Lower leg skin (tissue), 3 donors: ENCODE results near the gene PAFAH1B2.

Experiments used
- POLR2A ChIP-seq, 2 donors: fragments of 450-650 bp; IDR thresholded peaks; one replicate each; pipeline ENCODE4 v1.6.1; 2016 to 2017; ENCODE audit warnings: antibody characterized with exemption in 2 of 2, mild to moderate bottlenecking in 1 of 2, moderate library complexity in 1 of 2
- TF ChIP-seq, protein P1 (sequence below), 3 donors: fragments of 450-650 bp; IDR thresholded peaks; one replicate each; pipeline ENCODE4 v1.5.1; 2016; ENCODE audit warnings: antibody characterized with exemption in 3 of 3, mild to moderate bottlenecking in 3 of 3, moderate library complexity in 2 of 3

DNA sequence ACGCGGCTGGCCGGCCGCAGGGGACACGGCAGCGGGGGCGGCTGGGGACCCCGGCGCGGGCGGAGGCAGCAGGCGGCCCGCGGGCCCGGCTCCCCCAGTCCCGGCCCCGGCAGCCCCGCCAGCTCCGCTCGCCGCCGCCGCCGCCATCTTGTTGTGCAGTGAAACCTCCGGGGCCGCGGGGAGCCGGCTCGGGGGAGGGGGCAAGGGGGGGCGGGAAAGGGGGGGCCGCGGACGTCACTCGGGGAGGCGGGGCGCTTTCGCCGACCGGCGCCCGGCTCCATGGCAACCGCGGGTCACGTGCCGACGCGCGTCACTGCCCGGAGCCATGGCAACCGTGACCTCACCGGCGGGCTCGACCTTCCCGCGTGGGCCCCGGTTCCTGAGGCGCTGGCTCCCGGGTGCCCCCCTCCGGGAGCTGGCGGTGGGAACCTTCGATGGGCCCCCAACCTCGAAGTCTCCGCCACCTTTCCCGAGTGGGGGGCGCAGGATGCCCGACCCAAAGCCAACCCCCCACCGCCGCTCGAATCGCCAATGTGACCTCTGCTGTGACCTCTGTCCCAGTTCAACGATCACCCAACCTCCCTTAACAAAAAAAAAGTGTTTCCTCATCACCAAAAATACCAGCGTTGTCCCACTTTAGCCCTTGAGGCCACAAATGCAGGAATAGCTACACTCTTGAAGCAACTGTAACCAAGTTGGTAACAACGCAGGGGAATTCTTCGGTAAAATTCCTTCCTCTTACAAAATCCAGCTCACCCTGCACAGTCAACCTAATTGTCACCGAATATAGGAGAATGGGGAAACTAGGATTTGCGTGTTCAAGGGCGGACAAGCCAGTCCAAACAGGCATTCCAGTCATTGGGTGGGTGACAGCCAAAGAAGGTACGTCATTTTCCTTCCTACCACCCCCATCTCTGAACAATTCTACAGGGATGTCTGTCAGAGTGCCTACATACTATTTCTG lies 45.5 kb upstream of the PAFAH1B2 start, which contains the start of gene SIK3:
- TF ChIP-seq, protein P1, sequence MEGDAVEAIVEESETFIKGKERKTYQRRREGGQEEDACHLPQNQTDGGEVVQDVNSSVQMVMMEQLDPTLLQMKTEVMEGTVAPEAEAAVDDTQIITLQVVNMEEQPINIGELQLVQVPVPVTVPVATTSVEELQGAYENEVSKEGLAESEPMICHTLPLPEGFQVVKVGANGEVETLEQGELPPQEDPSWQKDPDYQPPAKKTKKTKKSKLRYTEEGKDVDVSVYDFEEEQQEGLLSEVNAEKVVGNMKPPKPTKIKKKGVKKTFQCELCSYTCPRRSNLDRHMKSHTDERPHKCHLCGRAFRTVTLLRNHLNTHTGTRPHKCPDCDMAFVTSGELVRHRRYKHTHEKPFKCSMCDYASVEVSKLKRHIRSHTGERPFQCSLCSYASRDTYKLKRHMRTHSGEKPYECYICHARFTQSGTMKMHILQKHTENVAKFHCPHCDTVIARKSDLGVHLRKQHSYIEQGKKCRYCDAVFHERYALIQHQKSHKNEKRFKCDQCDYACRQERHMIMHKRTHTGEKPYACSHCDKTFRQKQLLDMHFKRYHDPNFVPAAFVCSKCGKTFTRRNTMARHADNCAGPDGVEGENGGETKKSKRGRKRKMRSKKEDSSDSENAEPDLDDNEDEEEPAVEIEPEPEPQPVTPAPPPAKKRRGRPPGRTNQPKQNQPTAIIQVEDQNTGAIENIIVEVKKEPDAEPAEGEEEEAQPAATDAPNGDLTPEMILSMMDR (IDR thresholded peaks at IDR 0.05): no peak
- peak in 1 of 2 donors; percentile 21 for TF ChIP-seq POLR2A (IDR thresholded peaks at IDR 0.05)
